ENCODE measurements around the gene CFAP210. TPM values are rescaled to one million over a fixed set of nuclear protein-coding genes. Genes with fewer than 3 reads are reported as not detected.

CFAP210 gene
- total RNA-seq, 1 donor from 2014 or later = not detected

- ATAC-seq = no peak
Observed at GRCh38 chr2:169672406-169672805, 21.8 kb downstream of the CFAP210 start.

DNA sequence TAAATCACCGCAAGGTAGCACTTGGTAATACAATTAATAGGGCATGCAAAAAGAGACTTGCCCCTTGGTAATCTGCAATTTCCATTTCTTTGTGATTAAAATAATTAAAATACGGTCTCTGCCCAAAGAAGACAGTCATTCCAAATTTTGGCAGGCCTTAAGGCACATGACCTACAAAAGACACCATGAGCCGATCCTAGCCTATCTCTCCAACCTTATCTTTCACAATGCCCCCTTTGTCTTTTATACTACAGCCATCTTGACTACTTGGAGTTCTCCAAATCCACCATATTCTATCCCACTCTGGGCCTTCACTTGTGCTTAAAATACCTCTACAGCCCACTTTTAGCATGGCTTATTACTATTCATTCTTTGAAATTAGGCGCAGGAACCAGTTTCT, 23.3 kb downstream of the CFAP210 start:
- no peak for ATAC-seq

GRCh38 chr2:169670215-169670651, 24.0 kb downstream of the CFAP210 start:
- no peak for ATAC-seq

- no peak for ATAC-seq
Observed at GRCh38 chr2:169667583-169667982, 26.6 kb downstream of the CFAP210 start.

- ATAC-seq = no peak
Observed at GRCh38 chr2:169664978-169665930, 29.0 kb downstream of the CFAP210 start.

GRCh38 chr2:169664600-169664977, 29.6 kb downstream of the CFAP210 start:
- ATAC-seq = no peak

DNA sequence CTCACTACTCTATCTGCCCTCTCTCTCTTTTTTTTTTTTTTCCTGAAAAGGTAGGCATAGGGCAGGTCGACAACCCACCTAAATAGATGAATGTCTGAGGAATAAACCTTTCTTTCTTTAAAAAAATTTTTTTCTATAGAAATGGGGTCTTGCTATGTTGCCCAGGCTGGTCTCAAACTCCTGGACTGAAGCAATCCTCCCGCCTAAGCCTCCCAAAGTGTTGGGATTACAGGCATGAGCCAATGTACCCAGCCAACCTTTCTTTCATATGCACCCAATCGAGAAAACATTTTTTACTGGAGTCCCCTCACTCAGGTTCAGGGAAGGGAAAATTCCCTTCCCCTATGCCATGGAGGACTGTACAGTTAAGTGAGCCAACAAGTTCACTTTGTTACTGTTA, 31.0 kb downstream of the CFAP210 start:
- ATAC-seq = no peak

DNA sequence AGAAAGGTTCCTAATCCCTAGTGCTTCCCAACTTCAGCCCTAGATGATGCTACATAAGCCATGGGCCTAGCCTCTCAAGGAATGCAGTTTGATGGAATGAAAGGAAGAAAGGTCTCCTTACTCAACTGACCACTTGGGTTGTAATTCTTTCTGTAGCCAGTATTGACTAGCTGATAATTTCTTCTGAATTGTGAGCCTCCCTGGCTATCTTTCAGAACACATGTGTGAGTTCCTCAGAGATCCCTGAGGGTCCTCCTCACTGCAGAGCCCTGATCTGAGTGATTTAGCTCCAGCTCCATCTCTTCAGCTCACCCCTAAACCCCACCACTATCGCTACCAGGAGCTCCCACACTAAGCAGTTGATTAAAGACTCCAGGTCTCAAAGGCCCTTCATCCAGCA, 31.5 kb downstream of the CFAP210 start:
- no peak for ATAC-seq

GRCh38 chr2:169661265-169661664, 32.9 kb downstream of the CFAP210 start:
- no peak for ATAC-seq

- no peak for ATAC-seq
Observed at GRCh38 chr2:169659320-169659719, 34.9 kb downstream of the CFAP210 start.

DNA sequence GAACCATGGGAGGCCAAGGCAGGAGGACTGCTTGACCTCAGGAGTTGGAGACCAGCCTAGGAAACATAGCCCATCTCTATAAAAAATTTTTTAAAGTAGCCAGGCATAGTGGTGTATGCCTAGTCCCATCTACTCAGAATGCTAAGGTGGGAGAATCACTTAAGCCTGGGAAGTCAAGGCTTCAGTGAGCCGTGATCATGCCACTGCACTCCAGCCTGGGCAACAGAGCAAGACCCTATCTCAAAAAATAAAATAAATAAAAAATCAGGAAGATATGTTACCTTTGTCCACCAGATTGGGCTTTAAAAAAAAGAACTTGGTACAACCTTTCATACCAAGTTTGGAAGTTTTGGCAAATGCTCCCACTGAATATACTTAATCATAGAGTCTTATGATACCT, 35.3 kb downstream of the CFAP210 start:
- ATAC-seq = no peak

GRCh38 chr2:169656164-169656563, 38.0 kb downstream of the CFAP210 start:
- no peak for ATAC-seq

- ATAC-seq = no peak
Observed at GRCh38 chr2:169653636-169654035, 40.6 kb downstream of the CFAP210 start.

GRCh38 chr2:169649278-169649677, 44.9 kb downstream of the CFAP210 start:
- no peak for ATAC-seq

DNA sequence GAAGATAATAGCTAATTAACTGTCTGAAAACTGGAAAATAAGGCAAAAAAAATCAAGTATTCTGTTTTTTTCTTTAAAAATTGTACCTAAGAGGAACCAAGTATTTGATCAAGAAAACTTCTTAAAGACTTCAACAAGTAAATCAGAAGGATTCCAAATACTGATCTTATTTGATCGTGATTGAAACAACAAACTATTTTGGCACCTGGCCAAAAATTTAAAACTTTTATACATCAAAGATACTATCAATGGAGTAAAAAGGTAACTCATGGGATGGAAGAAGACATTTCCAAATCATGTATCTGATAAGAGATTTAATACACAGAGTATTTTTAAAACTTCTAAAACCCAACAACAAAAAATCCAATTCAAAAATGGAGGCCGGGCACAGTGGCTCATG, 46.7 kb downstream of the CFAP210 start:
- ATAC-seq = no peak

GRCh38 chr2:169644173-169644572, 50.0 kb downstream of the CFAP210 start:
- ATAC-seq = no peak

DNA sequence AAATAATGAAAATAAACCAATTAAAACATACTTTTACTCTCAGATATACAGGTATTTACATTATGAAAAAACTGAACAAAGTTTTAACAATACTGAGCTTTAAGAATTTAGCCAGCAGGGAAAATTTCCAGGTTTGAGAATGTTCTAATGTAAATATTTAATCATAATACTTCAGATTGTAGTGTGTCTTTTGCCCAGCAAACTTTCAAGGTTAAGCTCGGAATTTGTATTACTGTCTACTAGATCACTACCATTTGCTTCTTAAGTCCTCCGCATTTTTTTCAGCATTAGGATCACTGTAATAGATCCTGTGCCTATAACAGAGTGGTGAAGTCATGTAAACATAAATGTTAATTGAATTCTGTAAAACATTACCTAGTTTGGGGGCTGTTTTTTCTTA, 52.7 kb downstream of the CFAP210 start:
- no peak for ATAC-seq

DNA sequence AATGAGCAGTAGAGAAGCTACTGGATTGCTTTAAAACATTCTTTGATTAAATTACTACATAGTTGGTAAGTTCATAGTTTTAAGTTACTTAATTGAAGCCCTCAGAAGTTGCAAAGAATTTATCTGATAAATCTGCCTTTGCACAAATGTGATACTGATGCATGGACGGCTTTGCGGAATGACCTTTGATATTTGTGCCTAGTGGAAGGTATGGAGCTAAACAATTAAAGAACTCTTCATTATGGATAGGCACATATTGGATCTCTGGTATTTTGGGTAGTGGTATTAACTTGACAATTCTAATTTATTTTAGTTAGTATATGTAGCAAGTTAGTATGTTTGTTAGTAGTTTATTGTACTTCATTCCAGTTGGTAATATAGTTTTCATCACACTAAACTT, 54.1 kb downstream of the CFAP210 start:
- no peak for ATAC-seq

DNA sequence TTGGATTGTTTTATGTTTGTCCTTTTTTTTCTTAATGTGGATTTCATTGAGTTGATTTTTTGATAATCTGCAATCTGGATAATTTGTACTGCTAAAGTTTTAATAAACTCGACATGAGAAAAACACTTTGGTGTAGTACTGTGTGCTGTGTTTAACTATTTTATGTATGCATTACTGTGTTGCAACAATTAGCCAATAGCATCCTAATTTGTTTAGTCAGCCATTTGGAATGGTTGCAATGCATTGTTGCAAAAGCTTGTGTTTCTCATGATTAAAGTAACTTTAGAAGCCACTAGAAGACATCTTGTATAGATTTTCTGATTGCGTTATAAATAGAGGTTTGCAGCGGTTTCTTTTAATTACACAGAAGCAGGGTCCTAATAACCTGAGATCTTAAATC, 56.6 kb downstream of the CFAP210 start:
- ATAC-seq = no peak

DNA sequence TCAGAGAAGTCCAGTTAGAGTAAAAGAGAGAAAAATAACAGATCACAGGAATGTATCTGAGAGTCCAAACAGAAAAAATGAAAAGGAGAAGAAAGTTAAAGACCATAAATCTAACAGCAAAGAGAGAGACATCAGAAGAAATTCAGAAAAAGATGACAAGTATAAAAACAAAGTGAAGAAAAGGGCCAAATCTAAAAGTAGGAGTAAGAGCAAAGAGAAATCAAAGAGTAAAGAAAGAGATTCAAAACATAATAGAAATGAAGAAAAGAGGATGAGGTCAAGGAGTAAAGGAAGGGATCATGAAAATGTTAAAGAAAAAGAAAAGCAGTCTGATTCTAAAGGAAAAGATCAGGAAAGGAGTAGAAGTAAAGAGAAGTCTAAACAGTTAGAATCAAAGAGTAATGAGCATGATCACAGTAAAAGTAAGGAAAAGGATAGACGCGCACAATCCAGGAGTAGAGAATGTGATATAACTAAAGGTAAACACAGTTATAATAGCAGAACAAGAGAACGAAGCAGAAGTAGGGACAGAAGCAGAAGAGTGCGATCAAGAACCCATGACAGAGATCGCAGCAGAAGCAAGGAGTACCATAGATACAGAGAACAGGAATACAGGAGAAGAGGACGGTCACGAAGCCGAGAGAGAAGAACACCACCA, 57.6 kb downstream of the CFAP210 start:
- no peak for ATAC-seq

- no peak for ATAC-seq
Observed at GRCh38 chr2:169625781-169626180, 68.4 kb downstream of the CFAP210 start.

- ATAC-seq = no peak
Observed at GRCh38 chr2:169623235-169623634, 71.0 kb downstream of the CFAP210 start.

DNA sequence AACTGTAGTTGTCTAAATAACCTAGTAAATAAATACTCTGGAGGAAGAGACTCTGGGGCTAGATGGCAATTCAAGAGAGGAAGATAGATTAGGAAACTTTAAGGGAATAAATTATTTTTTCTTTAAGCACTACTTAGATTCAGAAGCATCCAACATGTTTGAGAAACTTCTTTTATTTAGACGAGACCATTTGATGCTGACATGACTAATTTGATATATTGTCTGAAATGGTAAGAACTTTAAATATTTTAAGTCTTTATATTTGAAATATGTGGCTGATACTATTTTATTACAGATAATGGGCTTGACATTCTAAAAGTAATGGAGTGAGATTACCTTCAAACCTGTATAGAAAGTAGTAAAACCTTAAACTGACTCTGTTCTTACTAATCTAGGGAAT, 73.7 kb downstream of the CFAP210 start:
- ATAC-seq = no peak

GRCh38 chr2:169619946-169620345, 74.3 kb downstream of the CFAP210 start:
- no peak for ATAC-seq
